ENCODE measurements around the gene TAS2R30. TPM values are rescaled to one million over a fixed set of nuclear protein-coding genes. Genes with fewer than 3 reads are reported as not detected.

TAS2R30 gene
- total and polyA plus RNA-seq, 9 of the 15 experiments (the other 6 are each of a cell fraction or from before 2014, with no cell fraction given), result 0.11 to 4.0 (median 0.99) TPM; not detected in 3

- Histone ChIP-seq H3K4me2 (ENCODE audit: insufficient read depth, low read length) (no peak overlapping the region), H3K4me3 (no peak overlapping the region), H3K79me2 (ENCODE audit: control insufficient read depth, insufficient read depth, low read length) (peaks cover 47% of the 10 kb centered on the region), H3K9ac (ENCODE audit: insufficient read depth in 1 of 2, low read depth in 2 of 2, low read length in 2 of 2) (no peak overlapping the region), H3K27ac (ENCODE audit: extremely low read depth, low read depth, low read length) (no peak overlapping the region), H3K9me3 (replicated peaks; ENCODE audit: control insufficient read depth, insufficient read depth, low read depth, low read length) (no peaks in the 10 kb centered on the region), H3K36me3 (ENCODE audit: control insufficient read depth, insufficient read depth, low read length) (no peaks in the 10 kb centered on the region), H2AFZ (ENCODE audit: low read depth, low read length) (no peak overlapping the region), H3K9me1 (ENCODE audit: control insufficient read depth, insufficient read depth, low read length) (no peaks in the 10 kb centered on the region), H4K20me1 (replicated peaks; ENCODE audit: control insufficient read depth, insufficient read depth, low read length) (no peaks in the 10 kb centered on the region), H3K4me1 (replicated peaks in 1 of 2; ENCODE audit: control insufficient read depth in 2 of 2, insufficient read depth in 2 of 2, low read length in 2 of 2) (no peaks in the 10 kb centered on the region), H3K27me3 (ENCODE audit: control insufficient read depth in 2 of 2, insufficient read depth in 2 of 2, low read length in 2 of 2) (no peaks in the 10 kb centered on the region)
- no peak for FAIRE-seq
- POLR2A ChIA-PET, result interaction anchor here (0.6 to 0.9 kb wide), 3 partner anchors 56 to 360 kb away, joined by 3 to 4 read pairs (median 3); no protein-coding TSS in a partner anchor
- in situ Hi-C loops (cut with MboI) (no loop called here), intact Hi-C loops (cut with micrococcal nuclease) (no loop called here)
- DNase-seq (ENCODE audit: extremely low read depth in 1 of 4, low spot score in 3 of 4), result no peak
- WGBS (ENCODE audit: insufficient coverage, low coverage, missing lambda C conversion rate), result 85% methylated on average over 2 of the region's 2 CpGs
- BruUV-seq (replicated peaks), result no TSS peak
- TF ChIP-seq NFIC (IDR thresholded peaks at IDR 0.05) (no peak), ARID1B (IDR thresholded peaks at IDR 0.05) (no peak), PRDM10 (IDR thresholded peaks at IDR 0.05; ENCODE audit: partially characterized antibody) (peak; percentile 68)
- CTCF ChIA-PET (ENCODE audit: low intra/inter-chr PET ratio), result no interaction called here
- ATAC-seq, result no peak; the same call in 2 of the 3 replicates
Observed at GRCh38 chr12:11108862-11109261, 25.6 kb downstream of the TAS2R30 start.
